Epithelial cell of proximal tubule (primary cell): Measurements from ENCODE around the gene SLC44A4. TPM values are rescaled to one million over a fixed set of nuclear protein-coding genes. Genes with fewer than 3 reads are reported as not detected.

Experiments used
- total RNA-seq: library from RNA; depleted of rRNA; stranded (reverse); fragments of >200 nt; gene quantifications from 2 replicates; pipeline ENCODE4 v1.2.3, GENCODE V29; 2015

Gene SLC44A4
- total RNA-seq, 1 donor from 2014 or later, result 24.0 TPM

Other genes starting within 250 kb of the SLC44A4 start
- 307 and 331 TPM in 2 replicates for gene BAG6, start 226.3 kb downstream of the SLC44A4 start, total RNA-seq
- gene APOM, start 223.1 kb downstream of the SLC44A4 start, total RNA-seq, result 0.72 and 0.81 TPM in 2 replicates
- 17.2 and 19.3 TPM in 2 replicates for gene C6orf47, start 218.2 kb downstream of the SLC44A4 start, total RNA-seq
- gene GPANK1, start 214.0 kb downstream of the SLC44A4 start, total RNA-seq, result 16.0 and 32.9 TPM in 2 replicates
- gene CSNK2B, start 212.9 kb downstream of the SLC44A4 start, total RNA-seq, result 313 and 435 TPM in 2 replicates
- 1.1 and 4.0 TPM in 2 replicates for gene LY6G5B, start 209.0 kb downstream of the SLC44A4 start, total RNA-seq
- 0.94 and 1.1 TPM in 2 replicates for gene LY6G5C, start 197.9 kb downstream of the SLC44A4 start, total RNA-seq
- gene ABHD16A, start 175.7 kb downstream of the SLC44A4 start, total RNA-seq, result 25.4 and 35.6 TPM in 2 replicates
- not detected in 2 replicates for gene LY6G6F, start 172.1 kb downstream of the SLC44A4 start, total RNA-seq
- gene LY6G6D, start 163.6 kb downstream of the SLC44A4 start, total RNA-seq, result not detected in 2 replicates
- gene LY6G6C, start 157.3 kb downstream of the SLC44A4 start, total RNA-seq, result not detected in 2 replicates
- not detected in 2 replicates for gene MPIG6B, start 155.6 kb downstream of the SLC44A4 start, total RNA-seq
- gene DDAH2, start 149.7 kb downstream of the SLC44A4 start, total RNA-seq, result 61.1 and 87.2 TPM in 2 replicates
- gene CLIC1, start 142.5 kb downstream of the SLC44A4 start, total RNA-seq, result 938 and 1,262 TPM in 2 replicates
- gene MSH5, start 139.0 kb downstream of the SLC44A4 start, total RNA-seq, result 18.4 and 30.4 TPM in 2 replicates
- gene SAPCD1, start 116.3 kb downstream of the SLC44A4 start, total RNA-seq, result 0.94 and 4.4 TPM in 2 replicates
- 0.65 and 2.2 TPM in 2 replicates for gene VWA7, start 101.7 kb downstream of the SLC44A4 start, total RNA-seq
- gene VARS1, start 83.2 kb downstream of the SLC44A4 start, total RNA-seq, result 113 and 166 TPM in 2 replicates
- gene LSM2, start 72.0 kb downstream of the SLC44A4 start, total RNA-seq, result 112 and 157 TPM in 2 replicates
- gene HSPA1L, start 63.7 kb downstream of the SLC44A4 start, total RNA-seq, result 0.29 and 0.35 TPM in 2 replicates
- gene HSPA1A, start 63.5 kb downstream of the SLC44A4 start, total RNA-seq, result 116 and 139 TPM in 2 replicates
- gene HSPA1B, start 51.3 kb downstream of the SLC44A4 start, total RNA-seq, result 58.4 and 136 TPM in 2 replicates
- gene NEU1, start 16.2 kb downstream of the SLC44A4 start, total RNA-seq, result 65.2 and 68.6 TPM in 2 replicates
- gene EHMT2, start 18.7 kb upstream of the SLC44A4 start, total RNA-seq, result 44.0 and 54.6 TPM in 2 replicates
- gene ZBTB12, start 23.1 kb upstream of the SLC44A4 start, total RNA-seq, result 1.5 TPM in 2 replicates
- gene C2, start 48.7 kb upstream of the SLC44A4 start, total RNA-seq, result not detected in 2 replicates
- 0.81 and 2.2 TPM in 2 replicates for gene CFB, start 67.1 kb upstream of the SLC44A4 start, total RNA-seq
- gene NELFE, start 80.0 kb upstream of the SLC44A4 start, total RNA-seq, result 113 and 132 TPM in 2 replicates
- gene SKIC2, start 80.2 kb upstream of the SLC44A4 start, total RNA-seq, result 42.0 and 51.9 TPM in 2 replicates
- gene DXO, start 93.1 kb upstream of the SLC44A4 start, total RNA-seq, result 20.0 and 20.9 TPM in 2 replicates
- gene C4A, start 103.1 kb upstream of the SLC44A4 start, total RNA-seq, result 1.0 and 1.6 TPM in 2 replicates
- gene C4B, start 135.8 kb upstream of the SLC44A4 start, total RNA-seq, result 1.1 and 1.2 TPM in 2 replicates
- not detected in 2 replicates for gene CYP21A2, start 159.4 kb upstream of the SLC44A4 start, total RNA-seq
- 0.23 TPM in 1 of 2 replicates, not detected in the other for gene TNXB, start 230.3 kb upstream of the SLC44A4 start, total RNA-seq
- gene ATF6B, start 249.2 kb upstream of the SLC44A4 start, total RNA-seq, result 21.3 and 23.2 TPM in 2 replicates